Testis (tissue), 3 donors: Measurements from ENCODE around the gene ZNF184. TPM values are rescaled to one million over a fixed set of nuclear protein-coding genes. Genes with fewer than 3 reads are reported as not detected.

ENCODE experiments used
- DNase-seq: peaks from one replicate; pipeline ENCODE4 v3.0.0-alpha.2; 2019
- H3K27ac ChIP-seq, 2 donors: fragments of 200-600 bp; sonication (generic); one replicate each; pipeline ENCODE4 v1.5.1; 2019
- H3K27me3 ChIP-seq: fragments of 200-600 bp; sonication (generic); one replicate; pipeline ENCODE4 v1.5.1; 2019
- H3K36me3 ChIP-seq: fragments of 200-600 bp; sonication (generic); one replicate; pipeline ENCODE4 v1.5.1; 2017; ENCODE audit warnings: low read depth; ENCODE audit errors: missing control alignments
- H3K4me1 ChIP-seq: fragments of 200-600 bp; sonication (generic); one replicate; pipeline ENCODE4 v1.5.1; 2019
- H3K4me3 ChIP-seq, 2 donors: fragments of 200-600 bp; sonication (generic); one replicate each; pipeline ENCODE4 v1.5.1; 2017 to 2019
- H3K9me3 ChIP-seq: fragments of 200-600 bp; sonication (generic); one replicate; pipeline ENCODE4 v1.5.1; 2017
- CTCF ChIP-seq, 3 experiments: fragments of 450-650 bp in 2 of 3; fragments of 200-600 bp in 1 of 3; sonication (generic) in 1 of 3; IDR thresholded peaks; one replicate each; pipeline ENCODE4 v1.5.1; 2016 to 2019; ENCODE audit warnings: antibody characterized with exemption in 3 of 3, mild to moderate bottlenecking in 2 of 3, moderate library complexity in 1 of 3
- POLR2A ChIP-seq: fragments of 450-650 bp; IDR thresholded peaks from one replicate; pipeline ENCODE4 v1.6.1; 2017; ENCODE audit warnings: antibody characterized with exemption, mild to moderate bottlenecking, moderate library complexity
- WGBS, 2 donors: methylation state at CpG; one replicate each; pipeline ENCODE4 v1.1.5; 2018; 5-methylcytosine and 5-hydroxymethylcytosine counted together
- intact Hi-C: fragments of 100-400 bp; cut with DNase I; formaldehyde crosslinking; loops from one replicate; pipeline ENCODE4 v1.15.1; 2023; ENCODE audit warnings: low total_unique reads
- polyA plus RNA-seq: library from polyadenylated mRNA; stranded (reverse); fragments of 350-450 nt; fragmentation: Illumina TruSeq; extraction: RNeasy Lipid Tissue Mini Kit (QIAGEN cat#74804); gene quantifications from one replicate; pipeline ENCODE4 v1.2.3, GENCODE V29; 2014; ENCODE audit warnings: low read depth, low replicate concordance; ENCODE audit not compliant: insufficient read depth
- total RNA-seq, 2 donors: library from RNA; depleted of rRNA; stranded (reverse); fragments of >200 nt; gene quantifications; one replicate each; pipeline ENCODE4 v1.2.3, GENCODE V29; 2016

The ZNF184 gene
- total and polyA plus RNA-seq, 3 donors from 2014 or later = 11.4 to 17.5 (median 11.9) TPM

- Histone ChIP-seq H3K27me3 (no peaks in the 10 kb centered on the region), H3K4me3 (no peak overlapping the region), H3K9me3 (no peaks in the 10 kb centered on the region), H3K4me1 (no peaks in the 10 kb centered on the region), H3K36me3 (no peaks in the 10 kb centered on the region), H3K27ac (no peak overlapping the region)
- DNase-seq = no peak
- TF ChIP-seq POLR2A (no peak), CTCF (IDR thresholded peaks at IDR 0.05) (no peak)
- intact Hi-C loops = no loop called here
- 86 to 91% methylated on average over 2 of the region's 2 CpGs for WGBS, 2 donors
These were observed 57.0 kb downstream of the ZNF184 start for GRCh38 chr6:27415898-27416297.

GRCh38 chr6:27414996-27415395, 57.9 kb downstream of the ZNF184 start:
- no peaks in the 10 kb centered on the region for H3K9me3 ChIP-seq
- no peak overlapping the region for H3K4me3 ChIP-seq
- no peaks in the 10 kb centered on the region for H3K27me3 ChIP-seq
- no peaks in the 10 kb centered on the region for H3K36me3 ChIP-seq
- H3K27ac ChIP-seq = no peak overlapping the region
- DNase-seq = no peak
- H3K4me1 ChIP-seq = no peaks in the 10 kb centered on the region
- WGBS, 2 donors = 90 to 97% methylated on average over 1 of the region's 1 CpG
- intact Hi-C loops = no loop called here
- TF ChIP-seq POLR2A (no peak), CTCF (IDR thresholded peaks at IDR 0.05) (no peak)

GRCh38 chr6:27414300-27414699, 58.6 kb downstream of the ZNF184 start:
- Histone ChIP-seq H3K27ac (no peak overlapping the region), H3K36me3 (no peaks in the 10 kb centered on the region), H3K4me1 (no peaks in the 10 kb centered on the region), H3K9me3 (no peaks in the 10 kb centered on the region), H3K27me3 (no peaks in the 10 kb centered on the region), H3K4me3 (no peak overlapping the region)
- no peak for TF ChIP-seq CTCF (IDR thresholded peaks at IDR 0.05)
- TF ChIP-seq POLR2A = no peak
- intact Hi-C loops = no loop called here
- no peak for DNase-seq
- WGBS, 2 donors = 89 to 92% methylated on average over 4 of the region's 4 CpGs

GRCh38 chr6:27407153-27407814, 65.6 kb downstream of the ZNF184 start:
- no peak for DNase-seq
- Histone ChIP-seq H3K4me3 (no peak overlapping the region), H3K9me3 (no peaks in the 10 kb centered on the region), H3K27me3 (no peaks in the 10 kb centered on the region), H3K27ac (no peak overlapping the region), H3K4me1 (no peaks in the 10 kb centered on the region), H3K36me3 (no peaks in the 10 kb centered on the region)
- WGBS, 2 donors = 65 to 74% methylated on average over 8 of the region's 8 CpGs
- TF ChIP-seq POLR2A = no peak
- no peak for TF ChIP-seq CTCF (IDR thresholded peaks at IDR 0.05)
- intact Hi-C loops = no loop called here

- TF ChIP-seq POLR2A = no peak
- TF ChIP-seq CTCF (IDR thresholded peaks at IDR 0.05) = no peak
- Histone ChIP-seq H3K27ac (no peak overlapping the region), H3K4me3 (no peak overlapping the region), H3K4me1 (no peaks in the 10 kb centered on the region), H3K27me3 (no peaks in the 10 kb centered on the region), H3K36me3 (no peaks in the 10 kb centered on the region), H3K9me3 (no peaks in the 10 kb centered on the region)
- WGBS, 2 donors = 83 to 90% methylated on average over 2 to 3 of the region's 3 CpGs
- no peak for DNase-seq
- intact Hi-C loops = no loop called here
These were observed 66.8 kb downstream of the ZNF184 start for GRCh38 chr6:27406085-27406484.
